GM19467 (cell line): ENCODE data around the gene SKOR1.

Experiments used
- ATAC-seq: cut with Tn5 transposase; IDR thresholded peaks from one replicate; pipeline ENCODE4 v1.9.1; 2021; ENCODE audit warnings: mild to moderate bottlenecking, moderate library complexity; ENCODE audit not compliant: unreplicated experiment

Gene SKOR1

DNA sequence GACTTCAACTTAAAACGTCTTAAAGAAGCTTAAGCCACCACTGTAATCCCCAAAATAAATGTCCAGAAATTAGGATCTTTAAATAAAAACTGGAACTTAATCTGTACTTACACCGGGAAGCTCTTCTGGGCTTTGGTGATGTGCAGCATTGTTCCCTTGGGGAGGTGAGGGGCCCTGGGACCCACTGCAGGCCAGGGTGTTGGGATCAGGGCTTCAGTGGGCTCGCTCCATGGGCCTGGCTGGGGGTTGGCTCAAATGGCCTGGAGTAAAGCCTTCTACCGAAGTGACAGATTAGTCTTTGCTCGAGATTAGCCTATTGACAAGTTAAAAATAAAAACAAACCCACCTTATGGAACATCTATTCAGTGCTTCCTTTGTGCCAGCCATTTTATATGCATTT is 20.7 kb downstream of the SKOR1 start:
- ATAC-seq: no peak

DNA sequence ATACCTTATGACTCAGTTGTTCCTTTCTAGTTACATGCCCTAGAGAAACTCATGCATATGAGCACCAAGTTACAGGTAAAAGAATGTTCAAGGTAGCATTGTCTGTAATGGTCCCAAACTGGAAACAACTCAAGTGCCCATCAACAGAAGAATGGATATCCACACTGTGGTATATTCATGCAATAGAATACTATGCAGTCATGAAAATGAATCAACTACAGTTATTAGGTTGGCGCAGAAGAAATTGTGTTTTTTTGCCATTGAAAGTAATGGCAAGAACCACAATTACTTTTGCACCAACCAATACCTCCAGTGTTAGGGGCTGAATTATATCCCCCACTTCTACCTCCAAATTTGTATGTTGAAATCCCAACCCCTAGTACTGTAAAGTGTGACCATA is 24.2 kb downstream of the SKOR1 start:
- no peak for ATAC-seq

DNA sequence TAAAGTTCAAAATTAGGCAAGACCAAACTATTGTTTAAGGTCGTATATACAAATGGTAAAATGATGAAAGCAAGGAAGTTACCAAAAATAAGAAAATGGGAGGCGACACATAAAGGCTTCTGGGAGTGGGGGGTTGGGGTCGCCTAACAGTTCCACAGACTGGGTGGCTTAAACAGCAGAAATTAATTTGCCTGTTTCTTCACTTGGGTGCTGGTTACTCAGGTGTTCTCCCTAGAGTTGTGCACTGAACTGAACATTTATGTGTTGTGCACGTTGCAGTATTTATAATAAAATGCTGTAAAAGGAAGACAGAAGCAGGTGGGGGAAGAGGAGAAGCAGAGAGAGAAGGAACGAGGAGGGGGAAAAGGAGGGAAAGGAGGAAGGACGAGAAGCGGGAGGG is 25.0 kb downstream of the SKOR1 start:
- ATAC-seq: no peak

DNA sequence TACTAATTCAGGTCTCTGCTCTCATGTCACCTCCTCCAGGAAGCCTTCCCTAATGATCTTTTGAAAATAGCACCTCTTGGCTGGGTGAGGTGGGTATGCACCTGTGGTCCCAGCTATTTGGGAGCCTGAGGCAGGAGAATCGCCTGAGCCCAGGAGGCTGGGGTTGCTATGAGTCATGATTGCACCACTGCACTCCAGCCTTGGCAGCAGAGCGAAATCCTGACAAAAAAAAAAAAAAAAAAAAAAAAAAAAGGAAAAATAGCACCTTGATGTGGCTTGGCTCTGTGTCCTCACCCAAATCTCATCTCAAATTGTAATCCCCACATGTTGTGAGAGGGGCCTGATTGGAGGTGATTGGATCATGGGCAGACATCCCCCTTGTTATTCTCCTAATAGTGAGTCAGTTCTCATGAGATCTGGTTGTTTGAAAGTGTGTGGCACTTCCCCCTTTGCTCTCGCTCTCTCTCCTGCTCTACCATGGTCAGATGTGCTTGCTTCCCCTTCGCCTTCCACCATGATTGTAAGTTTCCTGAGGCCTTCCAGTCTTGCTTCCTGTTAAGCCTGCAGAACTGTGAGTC is 25.8 kb downstream of the SKOR1 start:
- ATAC-seq: no peak

DNA sequence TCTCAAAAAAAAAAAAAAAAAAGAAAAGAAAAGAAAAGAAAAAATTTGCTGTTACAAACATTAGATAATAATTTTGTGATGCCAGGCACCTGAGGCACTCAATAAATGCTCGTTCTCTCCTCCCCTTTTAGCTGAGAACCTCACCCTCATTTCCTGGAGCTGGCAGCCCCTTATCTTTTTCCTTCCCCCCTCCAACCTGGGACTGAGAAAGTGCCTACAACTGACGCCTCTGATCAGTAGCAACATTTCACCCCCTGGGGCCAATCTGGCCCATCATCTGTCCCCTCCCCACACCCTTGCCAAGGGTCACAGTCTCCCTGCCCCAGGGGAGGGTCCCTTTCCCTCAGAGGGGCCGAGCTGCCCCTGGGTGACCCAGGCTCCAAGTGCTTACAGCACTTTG is 27.1 kb downstream of the SKOR1 start:
- ATAC-seq: no peak

DNA sequence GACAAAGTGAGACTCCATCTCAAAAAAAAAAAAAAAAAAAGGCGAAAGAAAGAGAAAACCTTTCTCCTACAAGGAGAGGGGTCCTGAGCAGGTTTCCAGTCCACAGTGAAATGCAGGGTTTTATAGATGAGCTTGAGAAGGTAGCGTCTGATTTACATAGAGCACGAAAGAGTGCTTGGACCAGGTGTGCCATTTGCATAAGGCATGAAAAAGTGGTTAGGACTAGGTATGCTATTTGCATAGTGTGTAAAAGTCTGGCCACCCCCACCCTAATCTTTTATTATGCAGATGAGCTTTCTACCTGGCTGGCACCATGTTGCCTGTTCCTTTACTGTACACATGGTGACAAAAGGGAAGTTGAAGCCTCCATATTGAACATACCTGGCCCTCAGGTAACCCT is 28.1 kb downstream of the SKOR1 start:
- ATAC-seq: no peak

DNA sequence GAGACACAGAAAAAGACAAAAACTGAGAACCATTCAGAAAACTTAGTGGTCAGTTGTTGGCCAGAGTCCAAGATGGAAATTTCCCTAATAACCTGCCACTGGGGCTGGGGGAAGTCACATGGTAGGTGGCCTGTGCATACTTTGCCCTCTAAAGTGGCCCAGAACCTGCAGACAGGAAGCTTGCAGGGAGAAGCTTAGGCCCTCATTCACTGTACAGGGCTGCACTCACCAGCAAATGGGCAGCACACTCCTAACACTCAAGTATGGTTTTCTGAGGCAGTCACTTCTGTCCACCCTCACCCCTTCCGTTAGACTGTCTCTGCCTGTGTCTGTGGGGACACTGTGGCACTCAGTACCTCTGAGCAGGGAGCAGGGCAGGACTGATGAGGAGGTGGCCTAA is 29.0 kb downstream of the SKOR1 start:
- no peak for ATAC-seq

DNA sequence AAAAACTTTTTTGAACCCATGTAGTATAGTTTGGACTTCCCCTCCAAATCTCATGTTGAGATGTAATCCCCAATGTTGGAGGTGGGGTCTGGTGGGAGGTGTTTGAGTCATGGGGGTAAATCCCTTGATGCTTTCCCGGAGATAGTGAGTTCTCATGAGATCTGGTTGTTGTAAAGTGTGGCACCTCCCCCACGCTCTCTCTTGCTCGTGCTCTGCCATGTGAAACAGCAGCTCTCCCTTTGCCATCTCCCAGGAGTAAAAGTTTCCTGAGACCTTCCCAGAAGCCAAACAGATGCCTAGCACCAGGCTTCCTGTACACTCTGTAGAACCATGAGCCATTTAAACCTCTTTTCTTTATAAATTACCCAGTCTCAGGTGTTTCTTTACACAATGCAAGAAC is 30.5 kb downstream of the SKOR1 start:
- ATAC-seq: no peak

DNA sequence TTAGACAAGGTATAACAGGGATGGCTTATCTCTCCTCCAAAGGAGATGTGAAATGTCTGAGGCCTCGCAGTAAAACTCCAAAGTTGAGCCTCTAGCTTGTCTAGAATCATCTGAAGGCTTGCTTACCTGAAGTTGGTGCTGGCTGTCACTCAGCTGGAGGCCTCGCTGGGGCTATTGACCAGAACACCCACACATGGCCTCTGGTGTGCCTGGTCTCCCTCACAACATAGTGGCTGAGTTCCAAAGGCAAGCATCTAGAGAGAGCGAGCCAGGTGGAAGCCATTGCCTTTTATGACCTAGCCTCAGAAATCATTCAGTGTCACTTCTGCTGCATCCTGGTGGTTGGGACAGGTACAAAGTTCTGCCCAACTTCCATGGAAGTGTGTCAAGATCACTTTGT is 31.9 kb downstream of the SKOR1 start:
- no peak for ATAC-seq

DNA sequence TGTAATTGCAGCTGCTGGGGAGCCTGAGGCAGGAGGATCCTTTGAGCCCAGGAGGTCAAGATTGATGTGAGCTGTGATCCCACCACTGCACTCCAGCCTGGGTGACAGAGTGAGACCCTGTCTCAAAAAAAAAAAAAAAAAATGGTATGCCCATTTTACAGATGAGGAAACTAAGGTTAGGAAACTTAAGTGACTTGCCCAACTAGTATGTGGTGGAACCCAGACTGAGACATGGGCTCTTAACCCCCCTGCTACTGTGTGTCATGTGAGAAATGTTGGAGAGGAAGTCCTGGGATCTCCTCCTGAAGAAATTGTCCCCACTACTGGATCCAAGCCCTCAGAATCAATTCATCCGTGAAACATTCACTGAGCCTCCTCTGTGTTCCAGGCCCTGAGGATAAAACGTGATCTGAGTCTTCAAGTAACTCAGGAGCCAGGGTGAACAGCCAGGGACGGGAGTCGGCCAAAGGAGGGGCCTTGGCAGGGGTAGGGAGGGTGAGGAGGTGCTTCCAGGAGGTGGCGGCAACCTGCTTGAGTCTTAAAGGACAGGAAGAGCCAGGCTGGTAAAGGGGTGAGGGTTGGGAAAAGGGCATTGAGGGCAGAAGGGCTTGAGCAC is 34.1 kb downstream of the SKOR1 start:
- no peak for ATAC-seq

DNA sequence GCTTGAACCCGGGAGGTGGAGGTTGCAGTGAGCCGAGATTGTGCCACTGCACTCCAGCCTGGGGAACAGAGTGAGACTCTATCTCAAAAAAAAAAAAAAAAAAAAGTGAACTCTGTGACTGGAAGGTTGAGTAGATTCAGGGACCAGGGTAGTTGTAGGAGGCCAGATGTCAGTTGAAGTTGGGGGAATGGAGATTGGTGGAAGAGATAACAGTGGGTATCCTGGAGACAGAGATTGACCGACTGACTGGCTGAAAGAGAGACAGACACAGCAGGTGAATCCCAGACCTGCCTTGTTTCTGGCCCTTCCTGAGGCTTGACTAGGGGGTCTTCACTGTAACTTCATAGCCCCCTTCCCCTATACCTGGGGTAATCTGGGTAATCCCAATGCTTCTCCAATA is 36.7 kb downstream of the SKOR1 start:
- no peak for ATAC-seq

DNA sequence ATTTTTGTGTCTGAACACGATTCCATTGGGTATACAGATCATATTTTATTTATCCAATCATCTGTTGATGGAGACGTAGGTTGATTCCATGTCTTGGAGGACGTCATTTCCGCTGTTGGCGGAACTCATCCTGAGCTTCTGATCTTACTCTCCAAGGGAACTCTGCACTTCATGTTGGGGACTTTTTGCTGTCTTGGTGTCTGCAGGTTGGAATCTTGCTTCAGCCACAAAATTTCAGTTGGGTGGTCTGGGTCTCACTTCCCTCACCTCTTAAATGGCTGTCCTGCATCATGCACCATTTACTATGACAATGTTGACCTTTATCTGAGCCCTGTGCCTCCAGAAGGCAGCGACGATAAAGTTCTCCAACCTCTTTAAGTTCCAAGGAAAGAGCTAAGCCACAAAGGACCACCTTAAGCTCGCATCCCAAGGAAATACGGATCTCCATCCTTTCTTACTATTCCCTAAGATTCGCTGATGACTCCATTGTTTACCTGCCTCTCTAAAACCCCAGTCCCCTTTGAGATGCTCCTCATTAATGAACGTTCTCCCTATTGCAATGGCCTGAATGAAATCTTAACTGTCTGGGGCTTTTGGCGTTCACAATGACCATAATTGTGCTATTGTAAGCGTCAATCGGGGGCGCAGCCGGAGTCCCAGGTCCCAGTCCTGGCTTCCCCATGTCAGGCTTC is 37.6 kb downstream of the SKOR1 start:
- no peak for ATAC-seq

DNA sequence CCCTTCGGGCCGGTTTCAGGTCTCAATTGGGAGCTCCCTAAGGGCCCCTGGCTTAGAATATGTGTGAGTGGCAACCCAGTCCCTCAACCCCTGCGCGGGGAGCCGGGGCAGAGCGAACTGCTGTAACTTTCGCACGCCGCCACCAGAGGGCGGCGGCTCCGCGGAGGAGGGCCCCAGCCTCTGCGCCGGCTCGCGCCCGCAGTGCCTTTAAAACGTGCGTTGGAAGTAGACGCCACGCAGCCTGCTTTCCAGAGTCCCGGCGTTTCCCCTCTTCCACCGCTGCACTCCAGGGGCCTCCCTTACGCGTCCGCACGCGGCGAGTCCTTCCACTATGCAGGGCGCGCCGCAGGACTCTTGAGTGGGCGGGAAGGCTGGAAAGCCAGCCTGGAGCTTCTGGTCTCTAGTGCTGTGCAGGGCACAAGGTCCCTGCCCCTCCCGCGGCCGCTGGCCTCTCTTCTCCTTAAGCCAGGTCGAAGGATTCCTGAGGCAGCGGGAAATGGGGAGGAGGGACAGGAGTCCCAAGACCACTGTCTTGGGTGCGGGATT is 38.2 kb downstream of the SKOR1 start:
- ATAC-seq: no peak

DNA sequence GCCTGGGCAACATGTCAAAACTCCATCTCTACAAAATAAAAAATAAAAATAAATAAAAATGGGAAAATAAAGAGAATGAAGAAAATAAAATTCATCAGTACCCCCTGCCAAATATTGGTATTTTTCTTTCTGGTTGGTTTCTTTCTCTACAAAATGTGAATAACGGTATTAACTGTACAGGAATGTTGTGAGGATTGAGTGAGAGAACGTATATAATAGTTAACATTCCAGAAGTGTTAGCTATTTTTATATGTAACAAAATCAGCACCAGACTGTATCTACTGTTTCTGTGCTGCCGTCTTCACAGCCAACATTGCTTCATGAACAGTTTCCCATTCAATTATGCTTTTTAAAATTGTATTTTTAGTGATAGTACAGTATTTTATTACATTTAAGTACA is 40.0 kb downstream of the SKOR1 start:
- no peak for ATAC-seq

DNA sequence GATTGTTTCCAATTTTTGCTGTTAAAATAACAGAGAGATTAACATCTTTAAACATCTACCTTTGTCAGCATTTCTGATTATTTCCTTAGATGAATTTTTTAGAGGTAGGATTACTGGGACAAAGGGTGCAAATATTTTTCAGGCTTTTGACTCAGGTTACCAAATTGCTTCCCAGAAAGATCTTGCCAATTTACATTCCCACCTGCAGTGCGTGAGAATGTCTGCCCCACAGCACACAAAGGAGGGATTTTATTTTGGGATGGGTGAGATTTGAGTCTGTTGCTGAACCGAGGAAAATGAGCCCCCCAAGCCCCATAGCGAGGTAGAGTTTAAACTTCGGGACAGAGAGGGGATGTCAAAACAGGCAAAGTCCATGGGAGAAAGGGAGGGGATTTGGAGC is 40.5 kb downstream of the SKOR1 start:
- ATAC-seq: no peak

DNA sequence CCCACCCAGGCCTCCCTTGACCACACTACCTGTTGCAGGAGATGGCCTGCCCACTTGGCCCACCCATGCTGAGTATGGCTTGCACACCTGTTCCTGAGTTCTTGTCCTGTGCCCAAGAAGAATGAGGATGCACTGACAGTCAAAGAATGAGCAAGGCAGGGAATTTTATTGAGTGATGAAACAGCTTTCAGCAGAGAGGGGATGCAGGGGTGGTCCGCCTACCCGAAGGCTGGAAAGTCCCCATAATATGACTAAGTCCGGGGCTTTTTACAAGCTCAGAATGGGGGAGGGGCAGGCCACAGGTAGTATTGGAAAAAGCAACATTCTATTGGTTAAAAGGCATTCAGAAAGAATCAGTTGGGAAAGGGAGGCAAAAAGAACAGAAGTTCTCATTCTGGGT is 44.4 kb downstream of the SKOR1 start:
- ATAC-seq: no peak

DNA sequence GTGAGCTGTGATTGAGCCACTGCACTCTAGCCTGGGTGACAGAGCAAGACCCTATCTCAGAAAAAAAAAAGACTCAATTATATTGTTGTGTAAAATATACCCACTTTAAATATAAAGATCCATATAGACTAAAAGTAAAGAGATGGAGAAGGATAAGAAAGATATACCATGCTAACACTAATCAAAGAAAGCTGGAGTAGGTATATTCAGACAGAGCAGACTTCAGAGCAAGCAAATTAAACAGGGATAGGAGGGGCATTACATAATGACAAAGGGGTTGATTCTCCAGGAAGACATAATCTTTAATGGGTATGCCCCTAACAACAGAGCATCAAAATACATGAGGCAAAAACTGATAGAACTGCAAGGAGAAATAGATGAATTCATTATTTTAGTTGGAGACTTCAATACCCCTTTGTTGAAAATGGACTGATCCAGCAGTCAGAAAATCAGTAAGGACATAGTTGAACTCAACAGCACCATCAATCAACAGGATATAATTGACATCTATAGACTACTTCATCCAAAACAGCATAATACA is 45.6 kb downstream of the SKOR1 start:
- no peak for ATAC-seq

DNA sequence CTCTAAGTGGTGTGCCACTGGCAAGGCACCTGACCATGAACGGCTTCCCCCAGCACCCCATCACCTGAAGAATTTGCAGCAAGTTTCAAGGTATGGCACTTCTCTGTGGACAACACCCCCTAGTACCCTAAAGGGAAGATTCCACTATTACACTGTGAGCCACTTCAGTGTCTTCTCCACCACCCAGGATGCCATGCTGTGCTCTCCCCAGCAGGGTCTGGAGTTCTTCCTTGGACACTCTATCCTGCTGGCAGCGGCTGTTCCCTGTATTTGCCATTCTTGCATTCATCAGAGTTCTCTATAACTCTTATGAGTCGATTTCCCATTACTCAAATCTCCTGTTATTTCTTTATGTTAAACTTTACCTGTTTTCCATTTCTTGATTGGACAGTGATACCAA is 48.5 kb downstream of the SKOR1 start:
- ATAC-seq: no peak

DNA sequence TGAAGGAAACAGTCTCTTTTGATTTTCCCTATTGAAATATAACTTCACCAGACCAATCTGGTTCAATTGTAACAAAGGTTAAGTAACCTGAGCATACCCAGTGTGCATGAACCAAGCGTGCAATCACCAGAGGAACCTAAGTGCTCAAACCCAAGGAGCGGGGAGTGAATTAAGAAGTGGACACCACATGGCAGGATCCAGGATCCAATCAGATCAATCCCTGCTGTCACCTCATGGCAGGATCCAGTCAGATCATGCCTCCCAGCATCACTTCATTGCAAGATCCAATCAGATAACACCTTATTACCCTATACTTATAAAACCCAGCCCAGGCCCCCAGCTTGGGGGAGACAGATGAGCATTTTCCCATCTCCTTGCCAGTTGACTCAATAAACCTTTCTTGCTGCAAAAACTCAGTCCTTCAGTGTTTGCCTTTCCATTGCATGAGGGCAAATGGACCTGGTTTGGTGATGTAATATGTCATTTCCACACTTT is 53.5 kb downstream of the SKOR1 start:
- no peak for ATAC-seq

DNA sequence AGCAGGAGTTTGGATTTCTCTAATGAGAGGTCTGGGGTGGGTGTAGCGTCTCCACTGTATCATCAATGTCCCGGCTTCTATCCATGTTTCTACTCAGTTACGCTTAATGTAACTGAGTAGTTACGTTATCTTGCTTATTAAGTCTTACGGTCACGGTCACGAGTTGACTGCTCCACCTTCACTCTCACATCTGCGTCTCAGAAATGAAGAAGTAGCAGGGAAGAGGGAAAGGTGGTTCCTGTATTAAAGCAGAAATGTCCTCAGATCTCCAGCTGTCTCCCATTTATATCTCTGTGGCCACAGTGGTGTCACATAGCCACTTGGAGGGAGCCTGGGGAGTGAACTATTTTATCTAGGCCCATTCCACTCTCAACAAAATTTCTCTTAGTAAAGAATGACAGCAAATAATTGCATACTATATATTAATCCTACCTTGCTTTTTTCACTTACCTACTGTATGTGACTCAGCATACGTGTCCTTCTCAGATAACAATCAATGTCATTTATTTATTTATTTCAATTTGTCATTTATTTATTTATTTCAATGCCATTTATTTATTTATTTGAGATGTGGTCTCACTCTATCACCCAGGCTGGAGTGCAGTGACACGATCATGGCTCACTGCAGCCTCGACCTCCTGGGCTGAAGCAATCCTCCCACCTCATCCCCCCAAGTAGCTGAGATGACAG is 54.3 kb downstream of the SKOR1 start:
- ATAC-seq: no peak

DNA sequence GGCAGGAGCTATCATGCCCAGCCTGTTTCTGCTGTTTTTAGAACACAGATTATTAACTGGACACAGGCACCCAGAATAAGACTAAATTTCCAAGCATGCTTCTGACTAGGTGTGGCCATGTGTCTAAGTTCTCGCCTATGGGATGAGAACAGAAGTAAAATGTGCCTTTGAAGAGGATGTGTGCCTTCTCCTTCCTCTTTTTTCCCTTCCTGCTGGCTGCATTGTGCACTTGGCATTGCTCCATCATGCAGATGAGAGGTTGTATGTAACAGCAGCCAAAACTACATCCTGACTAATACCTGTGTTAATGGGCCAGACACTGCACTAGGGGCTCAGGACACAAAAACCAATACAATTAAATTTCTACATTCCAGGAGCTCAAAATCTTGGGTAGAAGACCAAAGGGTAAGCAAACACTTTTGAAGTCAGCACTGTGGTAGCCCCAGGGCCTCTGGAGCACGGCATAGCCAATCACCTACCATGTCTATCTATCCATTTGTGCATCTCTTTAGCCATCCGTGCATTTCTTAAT is 55.4 kb downstream of the SKOR1 start:
- ATAC-seq: no peak
